Midbrain (tissue), 1 donor: ENCODE data around the gene LEMD1.
"Not testable (repeated sequence)": the region's sequence is repeated elsewhere in the genome, so short reads cannot be mapped to it uniquely, and the experiment has no call there.

Experiments used
- DNase-seq: peaks from one replicate; lab custom pipeline; 2025; lab: John Stamatoyannopoulos, UW

LEMD1 gene

DNA sequence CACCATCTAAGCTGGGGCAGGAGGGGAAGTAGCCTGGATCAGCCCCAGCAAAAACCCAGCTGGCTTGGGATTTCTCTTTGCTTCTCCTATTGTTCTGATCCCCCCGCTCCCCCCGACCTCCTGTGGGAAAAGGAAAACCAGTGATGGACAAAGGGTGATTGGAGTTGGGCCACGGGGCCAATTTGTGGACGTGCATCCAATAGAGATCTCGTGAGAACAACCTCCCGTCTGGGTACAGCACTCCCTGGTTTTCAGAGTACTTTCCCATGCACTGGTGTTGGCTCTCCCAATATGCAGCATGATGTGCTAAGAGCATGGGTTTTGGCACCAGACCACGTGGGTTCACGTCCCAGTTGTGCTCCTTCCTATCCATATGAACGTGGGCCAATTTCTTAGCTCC is 25.0 kb upstream of the LEMD1 start:
- DNase-seq = no peak

DNA sequence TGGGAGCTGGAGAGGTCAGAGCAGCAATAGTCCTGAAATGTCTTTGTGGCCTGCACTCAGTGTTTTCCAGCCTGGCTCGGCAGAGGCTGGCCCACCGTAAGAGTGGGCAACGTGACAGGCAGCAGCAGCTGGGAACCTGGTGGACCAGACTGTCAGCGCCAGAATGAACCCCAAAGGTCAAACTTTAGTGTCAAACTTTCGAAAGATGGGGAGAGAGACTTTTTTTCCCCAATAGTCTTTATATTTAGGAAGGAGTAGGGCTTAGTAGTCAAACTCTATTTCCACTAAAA is 23.7 kb upstream of the LEMD1 start:
- DNase-seq = no peak

DNA sequence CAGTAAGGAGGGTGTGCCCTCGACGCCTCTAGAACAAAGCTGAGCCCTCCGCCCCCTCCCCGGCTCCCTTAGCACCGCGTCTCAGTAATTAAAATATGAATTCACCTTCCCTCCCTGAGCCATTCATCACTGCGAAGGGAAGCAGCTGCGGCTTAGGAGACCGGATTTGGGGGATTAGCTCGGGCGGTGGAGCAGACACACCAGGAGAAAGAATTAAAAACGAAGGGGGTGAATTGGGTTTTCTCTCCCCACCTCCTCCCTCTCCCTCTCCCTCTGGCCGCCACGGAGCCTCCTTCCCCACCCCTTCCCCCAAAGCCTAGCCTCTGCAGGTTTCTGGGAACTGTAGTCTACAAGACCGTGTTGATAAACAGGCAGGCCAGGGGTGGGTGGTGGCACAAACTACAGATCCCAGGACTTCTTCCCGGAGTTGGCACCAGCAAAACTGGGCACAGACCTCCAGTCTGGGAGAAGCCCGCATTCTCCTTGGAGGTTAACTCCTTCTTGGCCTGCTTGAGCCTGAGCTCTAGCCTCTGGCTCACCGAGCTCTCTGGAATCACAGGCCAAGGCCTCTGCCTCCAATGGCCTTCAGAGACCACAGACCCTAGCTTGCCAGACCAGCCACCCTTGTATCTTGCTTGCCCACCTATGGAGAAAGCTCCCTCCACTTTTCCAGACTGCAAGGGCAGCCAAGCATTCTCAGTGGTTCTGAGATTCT is 23.2 kb upstream of the LEMD1 start:
- peak; percentile 79 for DNase-seq

DNA sequence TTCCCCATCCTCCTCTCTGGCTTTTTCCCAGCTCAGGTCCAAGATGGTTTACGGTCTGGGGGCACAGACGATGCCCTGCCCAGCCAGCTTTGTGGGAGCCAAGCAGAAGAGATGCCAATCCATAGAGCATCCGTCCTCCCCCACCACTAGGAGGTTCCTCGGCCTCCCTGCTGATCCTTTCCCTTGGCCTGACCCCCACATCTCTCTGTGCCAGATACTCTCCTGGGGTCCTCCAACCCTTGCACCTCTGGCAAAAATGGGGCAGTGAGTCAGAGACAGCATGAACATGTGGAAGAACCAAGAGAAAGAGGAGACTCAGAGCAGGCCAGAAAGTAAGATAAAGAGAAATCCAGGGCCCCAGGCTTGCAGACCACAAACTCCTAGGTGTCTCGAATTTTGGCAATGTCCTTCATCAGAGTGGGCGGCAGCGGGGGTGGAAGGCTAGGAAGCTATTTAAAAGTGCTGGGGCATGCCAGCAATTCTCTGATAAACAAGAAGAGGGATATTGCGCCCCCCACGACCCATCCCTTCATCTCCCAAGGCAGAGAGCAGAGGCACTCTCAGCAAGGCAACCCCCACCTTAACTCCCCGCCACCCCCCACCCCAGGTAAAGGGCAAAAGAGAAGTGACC is 22.6 kb upstream of the LEMD1 start:
- no peak for DNase-seq

DNA sequence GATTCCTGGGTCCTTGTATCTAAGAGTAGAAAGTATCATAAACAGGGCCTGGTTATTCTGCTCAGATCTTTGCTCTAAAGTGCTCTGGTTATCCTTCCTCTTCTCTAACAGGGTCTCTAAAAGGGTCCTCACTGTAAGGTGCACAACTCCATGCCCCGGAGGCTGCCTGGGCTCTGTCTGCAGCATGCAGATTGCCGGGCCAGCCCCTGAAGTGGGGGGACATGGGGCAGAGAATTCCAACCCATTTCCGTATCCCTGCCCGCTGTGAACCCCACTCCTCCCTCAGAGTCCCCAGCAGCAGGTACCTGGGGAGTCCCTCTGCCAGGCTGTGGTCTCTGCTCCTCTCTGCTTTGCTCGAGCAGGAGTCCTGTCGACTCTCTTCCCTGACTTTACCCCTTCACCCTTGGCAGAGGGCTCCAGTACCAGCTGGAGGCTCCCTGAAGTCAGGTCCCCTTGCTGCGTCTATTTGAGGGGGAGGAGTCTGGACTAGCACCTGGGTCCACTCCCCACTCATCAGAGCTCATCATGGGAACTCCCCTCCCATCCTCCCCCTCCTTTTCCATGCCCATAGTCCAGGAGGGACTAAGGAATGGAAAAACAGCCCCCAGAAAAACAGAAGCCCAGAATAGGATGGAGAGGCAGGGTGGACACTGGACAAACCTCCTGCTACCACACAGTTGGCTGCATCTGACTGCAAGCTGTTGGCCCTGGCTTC is 21.9 kb upstream of the LEMD1 start:
- DNase-seq = no peak

DNA sequence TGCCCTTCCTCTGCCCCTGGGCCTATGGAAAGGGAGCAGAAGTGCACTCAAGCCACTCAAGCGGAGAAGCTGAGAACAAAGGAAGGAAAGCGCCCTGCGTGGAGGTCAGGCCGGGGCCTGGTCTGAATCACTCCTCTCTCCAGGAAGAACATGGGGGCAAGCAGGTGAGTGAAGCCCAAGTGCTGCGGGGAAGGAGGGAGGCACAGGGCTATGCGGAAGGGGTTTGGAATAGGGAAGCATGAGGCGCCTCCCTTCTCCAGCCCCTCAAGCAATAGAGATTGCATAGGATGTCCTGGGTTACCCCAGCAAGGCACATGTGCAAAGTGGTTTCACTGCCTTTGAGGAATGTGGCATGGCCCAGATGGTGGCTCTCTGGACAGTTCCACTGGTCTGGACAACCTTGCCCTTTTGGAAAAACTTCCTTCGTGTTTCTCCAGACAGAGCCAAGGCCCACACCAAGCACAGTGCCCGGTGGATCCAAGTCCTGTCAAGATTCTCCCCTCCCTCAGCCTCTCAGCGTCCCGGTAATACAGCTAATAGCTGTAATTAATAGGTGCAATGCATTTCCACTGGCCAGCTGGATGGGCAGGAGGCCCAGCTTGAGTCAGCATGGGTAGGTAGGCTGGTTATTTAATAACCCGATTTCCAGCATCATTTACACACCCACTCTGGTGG is 20.3 kb upstream of the LEMD1 start:
- DNase-seq = no peak

DNA sequence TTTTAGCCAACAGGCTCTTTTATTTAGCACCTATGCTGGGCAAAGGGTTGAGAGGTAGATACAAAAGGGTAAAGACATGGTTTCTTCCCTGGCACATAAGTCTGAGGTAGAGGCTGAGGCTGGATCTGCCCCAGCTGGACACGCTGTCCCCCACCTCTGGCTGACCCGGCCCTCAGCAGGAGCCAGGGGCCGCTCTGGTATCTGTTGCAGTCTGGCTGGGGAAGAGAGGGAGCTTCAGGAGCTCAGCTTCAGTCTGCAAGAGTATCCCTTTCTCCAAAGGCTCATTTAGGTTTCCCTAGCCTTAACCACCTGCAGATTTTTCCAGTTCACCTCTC is 19.8 kb upstream of the LEMD1 start:
- no peak for DNase-seq

DNA sequence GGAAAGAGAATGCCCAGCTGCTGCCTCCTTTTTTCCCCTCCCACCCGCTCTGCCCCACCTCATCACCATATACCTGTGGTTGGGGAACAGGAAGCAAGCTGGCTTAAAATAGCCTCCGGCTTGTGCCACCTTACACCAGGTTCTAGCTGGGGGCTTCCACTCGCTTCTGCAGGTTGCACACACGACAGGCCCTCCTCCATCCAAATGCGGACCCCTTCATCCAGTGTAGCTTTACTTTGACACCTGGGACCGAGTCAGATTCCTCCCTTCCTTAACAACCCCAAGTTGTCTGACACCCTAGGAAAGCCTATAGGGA is 19.4 kb upstream of the LEMD1 start:
- DNase-seq = no peak

DNA sequence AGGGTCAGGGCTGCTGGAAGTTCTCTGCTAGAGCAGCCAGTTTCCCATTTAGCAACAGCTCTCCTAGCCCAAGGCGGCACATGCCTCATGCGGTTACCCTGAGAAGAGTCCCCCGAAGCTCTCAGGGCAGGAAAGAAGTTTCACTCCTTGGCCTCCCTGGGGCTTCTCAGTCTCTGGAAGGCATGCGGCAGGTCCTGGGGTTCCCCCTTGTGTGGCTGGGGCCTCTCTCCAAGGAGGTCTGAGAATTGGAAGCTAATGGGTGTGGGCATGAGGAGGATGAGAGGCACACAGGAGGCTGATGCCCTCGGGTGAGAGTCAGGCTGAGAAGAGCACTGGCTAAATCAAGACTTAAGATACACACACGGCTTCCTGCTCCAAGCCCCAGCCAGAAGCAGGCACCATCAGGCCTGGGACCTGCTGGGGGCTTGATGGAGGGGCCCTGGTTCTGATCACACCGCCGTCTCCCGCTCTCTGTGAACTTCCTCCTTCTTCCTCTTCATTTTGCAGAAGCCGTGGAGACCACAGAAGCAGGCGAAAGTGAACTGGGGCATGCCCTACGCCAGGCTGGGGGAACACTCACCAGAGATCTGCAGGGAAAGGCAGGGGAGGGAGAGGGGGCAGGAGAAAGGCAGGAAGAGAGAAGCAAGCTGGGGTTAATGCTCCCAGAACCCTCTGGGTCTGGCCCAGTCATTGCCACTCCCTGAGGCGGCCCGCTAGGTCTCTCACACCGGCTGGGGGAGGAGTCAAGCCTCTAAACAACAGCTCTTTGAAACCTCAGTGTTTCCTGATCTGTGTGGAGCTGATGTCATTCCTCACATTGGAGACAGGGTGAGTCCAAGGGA is 18.8 kb upstream of the LEMD1 start:
- DNase-seq = peak; percentile 32

DNA sequence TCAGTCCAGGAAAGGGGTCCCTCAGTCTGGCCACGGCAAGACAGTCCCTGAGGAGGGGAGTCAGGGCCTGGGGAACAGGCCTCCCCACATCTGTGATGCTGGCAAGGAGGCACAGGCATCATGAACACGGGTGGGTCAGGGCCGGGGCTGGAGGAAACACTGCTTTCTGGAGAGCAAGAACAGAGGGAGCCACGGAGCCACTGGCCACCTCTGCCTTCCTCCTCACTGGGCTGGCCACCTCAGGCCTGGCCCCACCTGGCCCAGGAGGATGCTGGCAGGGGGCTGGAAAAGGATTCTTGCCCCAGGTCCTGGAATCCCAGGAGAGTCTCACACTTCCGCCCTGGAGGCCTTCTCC is 18.2 kb upstream of the LEMD1 start:
- DNase-seq = no peak

DNA sequence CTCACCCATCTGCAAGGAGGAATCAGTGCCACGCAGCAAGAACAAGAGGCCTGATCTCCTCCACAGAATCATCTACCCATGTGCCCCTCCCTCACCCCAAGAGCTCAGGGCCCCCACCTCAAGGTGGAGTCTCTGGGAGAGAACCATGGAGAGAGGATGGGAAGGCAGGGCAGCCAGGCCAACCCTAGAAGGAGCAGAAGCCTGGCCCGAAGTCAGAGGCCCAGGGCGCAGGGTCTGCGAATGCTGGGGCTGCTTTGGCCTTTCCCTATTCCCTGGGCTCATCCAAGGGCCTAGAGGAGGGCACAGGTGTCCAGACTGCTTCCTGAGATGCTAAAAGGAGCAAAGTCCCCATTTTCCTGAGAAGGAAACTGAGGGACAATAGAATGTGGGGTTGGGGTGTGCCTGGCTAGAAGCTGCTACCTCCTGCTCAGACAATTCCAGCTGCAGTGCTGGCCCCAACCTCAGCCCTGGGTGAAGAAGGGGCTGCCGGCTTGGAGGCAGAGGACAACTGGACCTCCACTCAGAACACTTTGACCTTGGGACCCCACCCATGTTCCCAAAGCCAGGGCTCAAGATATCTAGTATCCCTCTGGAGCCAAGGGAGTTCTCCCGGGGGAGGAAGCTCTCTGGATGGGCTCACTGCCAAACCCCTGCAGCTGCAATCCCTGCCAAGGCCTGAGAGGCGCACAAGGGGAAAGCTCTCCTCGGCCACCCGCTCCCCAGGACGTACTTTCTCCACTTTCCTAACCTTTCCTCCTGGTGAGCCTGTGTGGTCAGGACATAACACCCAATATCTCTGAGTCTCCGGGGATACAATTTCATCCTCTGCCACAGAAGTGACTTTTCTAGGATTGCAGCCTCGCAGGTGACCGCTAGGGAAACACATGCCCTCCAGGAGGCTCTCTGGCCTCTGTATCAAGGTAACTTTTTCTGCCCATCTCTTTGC is 16.6 kb upstream of the LEMD1 start:
- DNase-seq = peak; percentile 79

DNA sequence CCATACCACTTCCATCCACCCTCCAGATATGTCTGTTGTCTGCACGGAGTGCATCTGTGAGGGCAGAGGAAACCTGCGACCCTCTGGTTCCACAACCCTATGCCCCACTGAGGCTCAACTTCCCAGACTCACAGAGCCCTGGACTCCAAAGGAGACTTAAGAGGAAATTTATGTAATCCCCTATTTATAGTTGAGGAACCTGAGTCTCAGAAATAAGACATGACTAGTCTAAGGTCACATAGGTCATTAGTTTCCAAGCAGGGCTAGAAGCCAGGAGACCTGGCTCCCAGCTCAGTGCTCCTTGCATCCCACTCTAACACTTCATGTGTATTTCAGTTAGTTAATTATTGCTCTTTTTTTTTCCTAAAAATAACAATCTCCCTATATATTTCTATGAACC is 15.7 kb upstream of the LEMD1 start:
- DNase-seq = no peak

DNA sequence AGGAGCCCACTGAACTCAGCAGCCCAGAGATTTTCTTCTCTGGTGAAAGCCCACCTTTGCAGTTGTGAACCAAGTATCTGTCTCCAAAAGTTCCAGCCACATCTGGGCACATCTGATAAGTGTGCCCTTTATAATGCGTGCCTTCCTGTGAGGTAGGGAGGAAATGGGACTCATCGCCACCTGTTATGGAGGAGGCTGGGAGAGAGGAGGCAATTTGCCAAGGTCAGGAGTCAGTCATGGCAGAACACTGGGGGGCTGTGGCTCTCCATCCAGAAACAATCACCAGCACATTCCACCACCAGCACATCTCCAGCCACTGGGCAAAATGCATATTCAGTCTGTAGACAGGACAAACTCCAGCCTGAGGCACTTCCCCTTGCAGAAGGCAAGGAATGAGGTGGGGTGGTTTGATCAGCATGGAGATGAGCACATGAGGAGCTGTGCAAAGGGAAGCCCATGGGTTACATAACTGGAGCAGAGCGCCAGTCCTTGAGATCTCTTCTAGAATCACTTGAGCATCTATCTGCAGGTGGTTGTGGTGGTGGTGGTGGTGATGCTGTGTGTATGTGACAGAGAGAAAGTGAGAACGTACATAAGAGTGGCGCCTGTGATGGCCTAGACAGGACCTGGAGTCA is 15.0 kb upstream of the LEMD1 start:
- DNase-seq = no peak

DNA sequence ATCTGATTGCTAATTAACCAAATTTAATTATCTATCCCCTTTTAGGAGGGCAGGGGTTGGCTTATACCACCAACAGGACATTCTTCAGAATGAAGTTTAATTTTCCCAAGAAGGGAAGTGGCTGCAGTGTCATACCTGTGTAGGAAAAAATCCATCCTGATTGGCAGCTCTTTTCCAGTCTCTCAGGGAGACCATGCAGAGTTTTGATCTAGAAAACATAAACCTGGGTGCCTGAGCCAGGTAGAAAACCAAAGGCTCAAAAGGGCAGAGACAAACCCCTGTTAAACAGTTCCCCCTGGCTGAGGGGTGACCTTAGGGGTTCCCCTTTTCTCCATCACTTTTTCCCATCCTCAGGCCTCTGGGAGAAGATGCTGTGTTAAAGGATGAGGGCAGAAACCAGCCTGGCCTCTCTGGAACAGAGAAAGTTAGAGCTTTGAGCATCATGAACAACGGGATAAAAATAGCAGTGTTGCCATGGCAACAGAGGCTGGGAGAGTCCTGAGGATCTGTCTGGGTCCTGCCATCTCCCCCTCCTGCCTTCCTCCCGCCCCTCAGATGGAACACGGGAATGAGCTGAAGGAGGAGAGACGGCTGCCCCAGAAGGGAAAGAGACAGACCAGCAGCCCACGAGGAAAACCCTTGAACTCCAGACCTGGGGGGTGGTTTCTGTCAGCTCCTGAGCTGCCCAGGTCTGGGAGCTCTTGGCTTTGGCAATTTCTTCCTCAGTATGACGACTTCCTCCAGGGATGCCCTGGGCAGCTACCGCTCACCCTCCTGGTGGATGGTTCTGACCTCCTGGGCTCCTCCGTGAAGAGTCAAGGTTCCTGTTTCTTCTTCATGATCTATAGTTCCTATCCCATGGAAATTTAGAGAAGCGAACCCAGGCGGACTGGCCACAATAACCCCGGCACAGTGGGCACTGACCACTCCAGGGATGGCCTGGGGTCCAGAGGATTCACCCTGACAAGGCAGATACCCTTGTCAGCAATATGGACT is 14.0 kb upstream of the LEMD1 start:
- peak; percentile 18 for DNase-seq

DNA sequence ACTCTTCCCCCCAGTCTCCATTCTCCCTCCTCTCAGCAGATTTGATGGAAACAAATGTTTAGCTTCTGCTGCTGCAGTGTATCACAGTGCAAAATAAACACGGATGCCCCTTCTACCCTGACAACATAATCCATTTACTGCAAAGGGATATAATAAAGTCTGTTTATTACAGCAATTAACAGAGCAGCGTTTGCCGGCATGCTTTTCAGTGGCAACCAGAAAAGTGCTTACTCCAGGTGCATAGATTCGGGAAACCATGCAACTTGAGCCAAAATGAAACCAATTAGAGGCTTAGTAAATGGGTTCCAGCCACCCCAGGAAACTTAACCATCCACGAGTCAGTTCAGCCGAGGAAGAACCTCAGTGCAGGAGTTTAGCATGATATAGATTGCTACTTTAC is 12.9 kb upstream of the LEMD1 start:
- no peak for DNase-seq

DNA sequence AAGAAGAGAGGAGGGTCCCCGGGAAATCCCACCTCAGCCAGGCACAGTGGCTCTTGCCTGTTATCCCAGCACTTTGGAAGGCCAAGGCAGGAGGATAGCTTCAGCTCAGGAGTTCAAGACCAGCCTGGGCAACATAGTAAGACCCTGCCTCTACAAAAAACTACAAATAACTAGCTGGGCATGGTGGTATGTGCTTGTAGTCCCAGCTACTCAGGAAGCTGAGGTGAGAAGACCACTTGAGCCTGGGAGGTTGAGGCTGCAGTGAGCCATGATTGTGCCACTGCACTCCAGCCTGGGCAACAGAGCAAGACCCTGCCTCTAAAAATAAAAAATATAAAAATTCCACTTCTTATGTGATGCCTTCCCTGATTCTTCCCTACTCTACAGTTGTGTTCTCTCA is 10.8 kb upstream of the LEMD1 start:
- not testable (repeated sequence) for DNase-seq

DNA sequence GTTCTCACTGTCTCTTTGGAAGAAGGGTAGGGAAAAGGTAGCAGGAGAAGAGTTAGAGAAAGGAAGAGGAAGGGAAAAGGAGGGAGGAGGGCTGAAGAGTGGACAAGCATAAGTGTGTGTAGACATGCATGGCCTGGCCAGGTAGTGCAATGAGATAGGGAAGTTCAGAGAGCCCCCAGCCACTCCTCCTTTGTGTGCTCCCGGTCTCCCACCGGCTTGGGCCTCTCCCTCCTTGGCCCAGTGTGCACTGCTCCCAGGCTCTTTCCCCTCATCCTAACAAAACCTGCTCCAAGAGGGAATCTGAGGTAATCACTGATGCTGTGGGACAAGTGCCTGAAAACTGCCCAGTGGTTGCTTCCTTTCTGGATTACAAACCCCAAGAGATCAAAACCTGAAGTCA is 10.3 kb upstream of the LEMD1 start:
- no peak for DNase-seq

DNA sequence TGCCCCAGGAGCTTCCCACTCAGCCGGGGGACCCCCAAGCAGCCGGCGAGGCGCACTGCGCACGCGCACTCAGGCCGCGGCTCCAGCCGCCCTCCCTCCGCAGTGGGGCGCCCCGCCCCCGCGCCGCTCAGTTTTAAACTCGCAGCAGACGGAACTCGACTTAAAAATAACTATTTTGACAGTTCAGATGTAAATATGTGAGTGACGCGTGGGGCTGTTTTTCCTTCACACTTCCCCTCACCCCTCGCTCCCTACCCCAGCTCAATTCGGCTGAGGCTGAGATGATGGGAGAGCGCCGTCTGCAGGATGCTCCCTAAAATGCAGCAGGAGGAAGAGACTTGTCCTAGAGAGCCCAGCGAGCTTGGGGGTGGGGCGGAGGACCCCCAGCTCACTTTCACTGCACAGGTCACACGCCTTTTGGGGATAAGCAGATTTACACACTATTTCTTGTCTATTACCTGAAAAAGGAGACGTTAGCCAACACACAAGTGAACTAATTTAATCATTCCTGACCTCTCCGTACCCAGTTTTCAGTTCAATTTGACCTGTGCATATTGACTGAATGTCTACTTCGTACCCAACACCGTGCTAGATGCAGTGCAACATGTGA is 8.9 kb upstream of the LEMD1 start:
- DNase-seq = peak; percentile 63
